Heart right ventricle (tissue), 16 donors: ENCODE results near the gene SLC25A36. TPM values are rescaled to one million over a fixed set of nuclear protein-coding genes. Genes with fewer than 3 reads are reported as not detected.

Source experiments
- ATAC-seq, 8 donors: fragments of 200-7000 bp; cut with Tn5 transposase; one replicate each; pipeline ENCODE4 v1.9.1; 2020; ENCODE audit warnings: mild to moderate bottlenecking in 8 of 8, moderate library complexity in 8 of 8, moderate number of reproducible peaks in 1 of 8
- DNase-seq, 2 donors: peaks; one replicate each; pipeline ENCODE4 v3.0.0-alpha.2; 2020
- H3K27ac ChIP-seq, 10 donors: fragments of 200-600 bp; sonication (generic) in 2 of 10; one replicate each; pipeline versions ENCODE4 v1.5.0 to v1.8.0; 2020 to 2022; ENCODE audit warnings: mild to moderate bottlenecking in 3 of 10
- H3K27me3 ChIP-seq, 7 donors: fragments of 200-600 bp; one replicate each; pipeline ENCODE4 v1.8.0; 2021 to 2022; ENCODE audit warnings: mild to moderate bottlenecking in 2 of 7
- H3K36me3 ChIP-seq, 9 donors: fragments of 200-600 bp; sonication (generic) in 1 of 9; one replicate each; pipeline versions ENCODE4 v1.5.0 to v1.8.0; 2020 to 2022; ENCODE audit warnings: mild to moderate bottlenecking in 2 of 9
- H3K4me1 ChIP-seq, 9 donors: fragments of 200-600 bp; sonication (generic) in 1 of 9; one replicate each; pipeline versions ENCODE4 v1.5.0 to v1.8.0; 2020 to 2022; ENCODE audit warnings: mild to moderate bottlenecking in 4 of 9
- H3K4me3 ChIP-seq, 10 donors: fragments of 200-600 bp; sonication (generic) in 2 of 10; one replicate each; pipeline versions ENCODE4 v1.5.0 to v1.8.0; 2020 to 2022; ENCODE audit warnings: mild to moderate bottlenecking in 7 of 10, moderate library complexity in 2 of 10
- H3K9me3 ChIP-seq, 11 donors: fragments of 200-600 bp in 10 of 11; sonication (generic) in 2 of 11; one replicate each; pipeline versions ENCODE4 v1.5.0 to v1.8.0; 2013 to 2022; ENCODE audit warnings: mild to moderate bottlenecking in 2 of 11, control low read depth in 1 of 11, moderate library complexity in 1 of 11
- WGBS, 2 donors: extraction: QIAGEN DNeasy Blood & Tissue Kit; methylation state at CpG; one replicate each; pipeline ENCODE4 v1.1.7; 2013; ENCODE audit warnings: inconsistent platforms in 1 of 2; 5-methylcytosine and 5-hydroxymethylcytosine counted together
- intact Hi-C, 10 donors: fragments of 100-400 bp; cut with DNase I; formaldehyde crosslinking; loops; one replicate each; pipeline versions ENCODE4 v1.11.1 to v1.14.2; 2022
- polyA plus RNA-seq, 2 donors: library from polyadenylated mRNA; stranded (reverse); fragments of 200-250 nt; gene quantifications; one replicate each; pipeline ENCODE4 v1.2.3, GENCODE V29; 2013
- total RNA-seq, 10 donors: library from RNA; stranded (reverse); fragmentation: NEBNext Ultra II Directional in 3 of 10; extraction: Animal tissue kit (Norgen Biotek cat#: 25700) in 3 of 10; gene quantifications; one replicate each; pipeline versions ENCODE4 v1.2.1 to v1.2.4, GENCODE V29; 2021 to 2023
- TF ChIP-seq, protein P1 (sequence below), 9 donors: fragments of 200-600 bp; sonication (generic) in 2 of 9; IDR thresholded peaks; one replicate each; pipeline versions ENCODE4 v1.5.0 to v1.8.0; 2021 to 2022; ENCODE audit warnings: antibody characterized with exemption in 9 of 9, mild to moderate bottlenecking in 5 of 9, moderate library complexity in 1 of 9
- donor health status: Arrhythmogenic right ventricular cardiomyopathy.
- donor health status: ischemic (EF 13 %, LVEDD 7.1; RV severe dilation, severe dysfunction).
- donor health status: healthy with polysubstance abuse.
- donor health status: DM: no; HTN: yes; CAD: no.
- donor health status: DM: no; HTN: no; CAD: no.
- donor health status: ischemic (EF 25% LVEDD 6.9; RV normal size, moderate dysfunction).
- donor health status: ischemic (EF 25% LVEDD 5.7; RV mildly dilated, moderate dysfunction).
- donor health status: healthy.
- donor health status: DM: yes; HTN: yes; CAD: no.
- donor health status: Ischemic cardiomyopathy.
- donor health status: ischemic (EF 35%, LVEDD 5.7; RV mildly dilated, moderate dysfunction).
- donor health status: nonischemic (EF 11% LVEDD 7.7; RV severe dilation, severe dysfunction).
- donor health status: DM: yes; HTN: yes; CAD: no.
- donor health status: PGD.
- donor health status: ischemic (EF 29% LVEDD 5.4; RV normal size, mild dysfunction).
- donor health status: nonischemic (EF 23%, LVEDD 6.1; RV moderate dilation, normal function).

Gene SLC25A36
- total and polyA plus RNA-seq, 12 donors: 20.4 to 99.1 (median 59.2) TPM

DNA sequence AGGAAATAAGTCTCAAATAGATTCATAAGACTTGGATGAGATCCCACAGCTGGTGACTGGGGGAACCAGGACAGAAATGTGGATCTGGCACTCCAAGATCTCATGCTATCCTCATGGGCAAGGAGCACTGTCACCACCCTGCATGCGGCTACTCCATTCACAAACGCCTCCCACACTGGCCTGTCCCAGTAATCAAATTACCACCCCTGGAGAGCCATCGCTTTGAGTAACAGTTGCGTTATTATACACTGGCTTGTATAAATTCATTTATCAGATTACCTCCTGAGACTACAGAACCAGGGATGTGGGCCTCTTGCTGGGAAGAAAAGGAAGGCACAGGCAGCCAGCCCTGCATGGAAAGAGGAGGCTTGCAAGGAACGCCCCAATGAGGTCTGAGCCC is 27.9 kb upstream of the SLC25A36 start:
- Histone ChIP-seq H3K27me3 (no peaks in the 10 kb centered on the region), H3K36me3 (no peaks in the 10 kb centered on the region), H3K9me3 (no peaks in the 10 kb centered on the region), H3K4me1 (peaks cover 0 to 15% (median 4%) of the 10 kb centered on the region in 9 donors), H3K27ac (no peak overlapping the region), H3K4me3 (no peak overlapping the region)
- 69 to 73% methylated on average over 5 of the region's 5 CpGs for WGBS, 2 donors
- TF ChIP-seq, protein P1, sequence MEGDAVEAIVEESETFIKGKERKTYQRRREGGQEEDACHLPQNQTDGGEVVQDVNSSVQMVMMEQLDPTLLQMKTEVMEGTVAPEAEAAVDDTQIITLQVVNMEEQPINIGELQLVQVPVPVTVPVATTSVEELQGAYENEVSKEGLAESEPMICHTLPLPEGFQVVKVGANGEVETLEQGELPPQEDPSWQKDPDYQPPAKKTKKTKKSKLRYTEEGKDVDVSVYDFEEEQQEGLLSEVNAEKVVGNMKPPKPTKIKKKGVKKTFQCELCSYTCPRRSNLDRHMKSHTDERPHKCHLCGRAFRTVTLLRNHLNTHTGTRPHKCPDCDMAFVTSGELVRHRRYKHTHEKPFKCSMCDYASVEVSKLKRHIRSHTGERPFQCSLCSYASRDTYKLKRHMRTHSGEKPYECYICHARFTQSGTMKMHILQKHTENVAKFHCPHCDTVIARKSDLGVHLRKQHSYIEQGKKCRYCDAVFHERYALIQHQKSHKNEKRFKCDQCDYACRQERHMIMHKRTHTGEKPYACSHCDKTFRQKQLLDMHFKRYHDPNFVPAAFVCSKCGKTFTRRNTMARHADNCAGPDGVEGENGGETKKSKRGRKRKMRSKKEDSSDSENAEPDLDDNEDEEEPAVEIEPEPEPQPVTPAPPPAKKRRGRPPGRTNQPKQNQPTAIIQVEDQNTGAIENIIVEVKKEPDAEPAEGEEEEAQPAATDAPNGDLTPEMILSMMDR (IDR thresholded peaks at IDR 0.05): no peak
- ATAC-seq (no peak), DNase-seq (no peak)
- intact Hi-C loops: loop anchor here in 1 of 10 donors (10.0 kb wide), 1 partner anchor 191 kb away; no protein-coding TSS in a partner anchor

- intact Hi-C loops: loop anchor here in 1 of 10 donors (10.0 kb wide), 1 partner anchor 190 kb away; no protein-coding TSS in a partner anchor
- TF ChIP-seq, protein P1 (IDR thresholded peaks at IDR 0.05): no peak
- Histone ChIP-seq H3K27ac (no peak overlapping the region), H3K4me1 (peaks cover 0 to 15% (median 4%) of the 10 kb centered on the region in 9 donors), H3K36me3 (no peaks in the 10 kb centered on the region), H3K4me3 (no peak overlapping the region), H3K9me3 (no peaks in the 10 kb centered on the region), H3K27me3 (no peaks in the 10 kb centered on the region)
- DNase-seq (no peak), ATAC-seq (no peak)
- 84% methylated on average over 4 of the region's 4 CpGs for WGBS, 2 donors
Observed at GRCh38 chr3:140914384-140914945, 27.2 kb upstream of the SLC25A36 start.

DNA sequence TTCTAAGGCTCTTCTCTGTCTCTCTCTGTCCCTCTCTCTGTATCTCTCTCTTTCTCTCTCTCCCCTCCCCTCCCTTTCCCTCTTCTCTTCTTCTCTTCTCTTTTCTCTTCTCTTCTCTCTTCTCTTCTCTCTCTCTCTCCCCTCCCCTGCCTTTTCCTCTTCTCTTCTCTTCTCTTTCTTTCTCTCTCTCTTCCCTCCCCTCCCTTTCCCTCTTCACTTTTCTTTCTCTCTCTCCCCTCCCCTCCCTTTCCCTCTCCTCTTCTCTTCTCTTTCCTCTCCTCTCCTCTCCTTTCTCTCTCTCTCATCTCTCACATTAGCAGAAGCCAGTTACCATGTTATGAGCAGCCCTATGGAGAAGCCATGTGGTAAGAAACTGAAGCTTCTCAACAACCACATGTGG is 25.0 kb upstream of the SLC25A36 start:
- Histone ChIP-seq H3K27me3 (no peaks in the 10 kb centered on the region), H3K4me1 (peaks cover 0 to 15% (median 4%) of the 10 kb centered on the region in 9 donors), H3K27ac (no peak overlapping the region), H3K9me3 (no peaks in the 10 kb centered on the region), H3K4me3 (no peak overlapping the region), H3K36me3 (no peaks in the 10 kb centered on the region)
- intact Hi-C loops: loop anchor here in 1 of 10 donors (10.0 kb wide), 1 partner anchor 188 kb away; no protein-coding TSS in a partner anchor
- ATAC-seq (no peak), DNase-seq (no peak)
- TF ChIP-seq, protein P1 (IDR thresholded peaks at IDR 0.05): no peak

DNA sequence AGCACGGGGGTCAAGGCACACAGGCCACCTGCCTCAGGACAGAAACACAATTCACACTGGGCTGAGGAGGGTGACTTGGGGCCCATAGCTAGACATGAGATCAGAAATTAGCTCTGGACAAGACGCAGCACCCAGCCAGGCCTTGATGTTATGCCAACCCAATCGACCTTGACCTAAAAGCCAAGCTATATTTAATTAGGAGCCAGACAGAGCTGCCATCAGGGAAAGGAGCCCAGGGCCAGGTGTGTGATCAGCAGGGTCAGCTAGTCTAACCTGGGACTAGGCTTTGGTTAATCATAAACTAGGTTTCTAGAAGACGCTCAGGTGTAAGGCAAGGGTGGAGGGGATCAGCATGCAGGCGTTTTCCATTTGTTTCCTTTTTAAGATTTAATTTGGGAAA is 23.9 kb upstream of the SLC25A36 start:
- WGBS, 2 donors: 64 to 66% methylated on average over 5 of the region's 5 CpGs
- no peak overlapping the region for H3K4me3 ChIP-seq
- no peaks in the 10 kb centered on the region for H3K27me3 ChIP-seq
- peak; percentile 40 to 53 for DNase-seq
- no peaks in the 10 kb centered on the region for H3K9me3 ChIP-seq
- intact Hi-C loops: loop anchor here in 1 of 10 donors (10.0 kb wide), 1 partner anchor 187 kb away; no protein-coding TSS in a partner anchor
- H3K27ac ChIP-seq: peak overlapping the region in 6 of 10 donors; percentile 15 to 67 (median 38)
- peak; percentile 49 to 93 (median 80) for ATAC-seq
- peaks cover 0 to 15% (median 4%) of the 10 kb centered on the region in 9 donors for H3K4me1 ChIP-seq
- H3K36me3 ChIP-seq: no peaks in the 10 kb centered on the region
- TF ChIP-seq, protein P1 (IDR thresholded peaks at IDR 0.05): no peak
